ENCODE data around the gene PDE6C. TPM values are rescaled to one million over a fixed set of nuclear protein-coding genes. Genes with fewer than 3 reads are reported as not detected.

The PDE6C gene
- total RNA-seq, 1 experiment from 2014 or later, result not detected

GRCh38 chr10:93593749-93594148, 18.6 kb upstream of the PDE6C start:
- Mint-ChIP-seq H3K36me3 (no peaks in the 10 kb centered on the region), H3K4me3 (no peak overlapping the region)
- CTCF ChIA-PET, result interaction anchor here (1.1 kb wide), 1 partner anchor 39 kb away, joined by 4 read pairs; no protein-coding TSS in a partner anchor

GRCh38 chr10:93594518-93594917, 17.8 kb upstream of the PDE6C start:
- ChIA-PET POLR2A (no interaction called here), CTCF (no interaction called here)
- Mint-ChIP-seq H3K27me3 (ENCODE audit: low read depth) (peaks cover 12% of the 10 kb centered on the region), H3K27ac (no peak overlapping the region), H3K4me1 (peaks cover 20% of the 10 kb centered on the region), H3K4me3 (no peak overlapping the region), H3K9me3 (no peaks in the 10 kb centered on the region), H3K36me3 (no peaks in the 10 kb centered on the region)
- DNase-seq (ENCODE audit: low spot score) (no peak), ATAC-seq (no peak)
- TF ChIP-seq ESRRA (CRISPR knock-in tag; IDR thresholded peaks at IDR 0.05; ENCODE audit: borderline replicate concordance) (no peak), NR3C1 (CRISPR knock-in tag; conservative IDR thresholded peaks at IDR 0.05; ENCODE audit: low read depth) (no peak), ZSCAN18 (CRISPR knock-in tag; IDR thresholded peaks at IDR 0.05) (no peak), HMGXB4 (CRISPR knock-in tag; IDR thresholded peaks at IDR 0.05) (no peak)

More at GRCh38 chr10:93593749-93594148, 18.6 kb upstream of the PDE6C start:
- no peak for TF ChIP-seq NR2C2 (CRISPR knock-in tag; IDR thresholded peaks at IDR 0.05)
- TF ChIP-seq ERG (CRISPR knock-in tag; IDR thresholded peaks at IDR 0.05), result no peak
- no peak for TF ChIP-seq IRF1 (CRISPR knock-in tag; IDR thresholded peaks at IDR 0.05)
- no peak for TF ChIP-seq KAT7 (CRISPR knock-in tag; IDR thresholded peaks at IDR 0.05; ENCODE audit: borderline replicate concordance)
- no peak for TF ChIP-seq ZNF138 (CRISPR knock-in tag; conservative IDR thresholded peaks at IDR 0.05)
- no peak for TF ChIP-seq JUN (CRISPR knock-in tag; IDR thresholded peaks at IDR 0.05)
- TF ChIP-seq ZNF416 (CRISPR knock-in tag; IDR thresholded peaks at IDR 0.05), result no peak
- no peak for TF ChIP-seq MXD4 (CRISPR knock-in tag; IDR thresholded peaks at IDR 0.05; ENCODE audit: borderline replicate concordance)
- no peak for TF ChIP-seq GTF2I (CRISPR knock-in tag; conservative IDR thresholded peaks at IDR 0.05)
- no peak for TF ChIP-seq AR (CRISPR knock-in tag; IDR thresholded peaks at IDR 0.05)
- TF ChIP-seq ETV6 (CRISPR knock-in tag; IDR thresholded peaks at IDR 0.05), result no peak
- no peak for TF ChIP-seq MYBL2 (CRISPR knock-in tag; IDR thresholded peaks at IDR 0.05)
- TF ChIP-seq CDX4 (CRISPR knock-in tag; IDR thresholded peaks at IDR 0.05; ENCODE audit: borderline replicate concordance), result no peak
- no peak for TF ChIP-seq GABPB1 (CRISPR knock-in tag; IDR thresholded peaks at IDR 0.05)
- Mint-ChIP-seq H3K27me3 (ENCODE audit: low read depth) (peaks cover 14% of the 10 kb centered on the region), H3K27ac (no peak overlapping the region), H3K9me3 (no peaks in the 10 kb centered on the region), H3K4me1 (peaks cover 20% of the 10 kb centered on the region)
- POLR2A ChIA-PET, result no interaction called here
- DNase-seq (ENCODE audit: low spot score) (no peak), ATAC-seq (no peak)
